Pancreas (tissue), 10 donors: ENCODE measurements around the gene EMP1. TPM values are rescaled to one million over a fixed set of nuclear protein-coding genes. Genes with fewer than 3 reads are reported as not detected.

ENCODE experiments used
- ATAC-seq, 4 donors: fragments of 200-7000 bp; cut with Tn5 transposase; one replicate each; pipeline versions ENCODE4 v1.8.0 to v1.9.1; 2020; ENCODE audit warnings: mild to moderate bottlenecking in 4 of 4, moderate library complexity in 4 of 4
- DNase-seq, 6 donors: peaks; one replicate each; pipeline ENCODE4 v3.0.0-alpha.2; 2020
- FAIRE-seq: peaks from 2 replicates; lab custom pipeline; 2012; peaks lifted over from hg19 to GRCh38; lab: Jason Lieb, UNC
- H3K27ac ChIP-seq, 4 donors: fragments of 200-600 bp; sonication (generic); 1 replicate in 3 of 4; 2 replicates in 1 of 4; pipeline versions ENCODE4 v1.5.0 to v1.8.0; 2020
- H3K27me3 ChIP-seq, 4 donors: fragments of 200-600 bp; one replicate each; pipeline ENCODE4 v1.8.0; 2021
- H3K36me3 ChIP-seq, 3 donors: fragments of 200-600 bp; sonication (generic) in 1 of 3; one replicate each; pipeline versions ENCODE4 v1.5.0 to v1.8.0; 2020 to 2021
- H3K4me1 ChIP-seq, 3 donors: fragments of 200-600 bp; one replicate each; pipeline ENCODE4 v1.8.0; 2021
- H3K4me3 ChIP-seq, 4 donors: fragments of 200-600 bp; sonication (generic) in 2 of 4; one replicate each; pipeline versions ENCODE4 v1.5.0 to v1.8.0; 2020 to 2021
- H3K9me3 ChIP-seq, 4 donors: fragments of 200-600 bp; one replicate each; pipeline ENCODE4 v1.8.0; 2021
- CTCF ChIP-seq, 4 donors: fragments of 200-600 bp; sonication (generic) in 3 of 4; IDR thresholded peaks; one replicate each; pipeline versions ENCODE4 v1.5.0 to v1.8.0; 2021; ENCODE audit warnings: antibody characterized with exemption in 4 of 4
- WGBS, 2 donors: extraction: QIAGEN DNeasy Blood & Tissue Kit; methylation state at CpG; one replicate each; pipeline ENCODE4 v1.1.7; 2013; 5-methylcytosine and 5-hydroxymethylcytosine counted together
- intact Hi-C, 3 donors: fragments of 100-400 bp; cut with DNase I; formaldehyde crosslinking; loops; one replicate each; pipeline versions ENCODE4 v1.11.1 to v1.14.2; 2022
- polyA plus RNA-seq, 2 donors: library from polyadenylated mRNA; stranded (reverse); fragments of 200-250 nt; gene quantifications; one replicate each; pipeline ENCODE4 v1.2.3, GENCODE V29; 2013
- total RNA-seq, 6 donors: library from RNA; stranded (reverse); fragmentation: NEBNext Ultra II Directional in 4 of 6; extraction: Animal tissue kit (Norgen Biotek cat#: 25700) in 4 of 6; gene quantifications; one replicate each; pipeline versions ENCODE4 v1.2.1 to v1.2.4, GENCODE V29; 2021 to 2023
- donor health status: healthy with polysubstance abuse.
- donor health status: DM: no; HTN: no; CAD: no; lungs with moderate emphysema.
- donor health status: DM: no; HTN: no; CAD: no.
- donor health status: control.
- donor health status: control.
- donor health status: Bipolar disorder and iron deficiency.
- donor health status: DM: yes; HTN: yes; CAD: no.
- donor health status: DM: no; HTN: no; CAD: no.
- donor health status: DM: no; HTN: no; CAD: no.
- donor health status: DM: yes; HTN: yes; CAD: no.

The EMP1 gene
- total and polyA plus RNA-seq, 8 donors, result 5.8 to 43.4 (median 18.7) TPM

- H3K27ac ChIP-seq, result no peak overlapping the region
- intact Hi-C loops, result no loop called here
- H3K27me3 ChIP-seq, result no peaks in the 10 kb centered on the region
- no peaks in the 10 kb centered on the region for H3K4me1 ChIP-seq
- TF ChIP-seq CTCF (IDR thresholded peaks at IDR 0.05), result no peak
- no peak for DNase-seq
- no peak overlapping the region for H3K4me3 ChIP-seq
- no peaks in the 10 kb centered on the region for H3K36me3 ChIP-seq
- no peak for FAIRE-seq
- WGBS, 2 donors, result 91 to 92% methylated on average over 1 of the region's 1 CpG
- no peak for ATAC-seq
- no peaks in the 10 kb centered on the region for H3K9me3 ChIP-seq
Observed at GRCh38 chr12:13152281-13152680, 44.2 kb upstream of the EMP1 start.

- no peak for TF ChIP-seq CTCF (IDR thresholded peaks at IDR 0.05)
- DNase-seq (no peak), FAIRE-seq (no peak), ATAC-seq (no peak)
- Histone ChIP-seq H3K36me3 (no peaks in the 10 kb centered on the region), H3K4me1 (no peaks in the 10 kb centered on the region), H3K9me3 (no peaks in the 10 kb centered on the region), H3K27me3 (no peaks in the 10 kb centered on the region), H3K4me3 (no peak overlapping the region), H3K27ac (no peak overlapping the region)
- WGBS, 2 donors, result 76 to 85% methylated on average over 6 of the region's 6 CpGs
- intact Hi-C loops, result no loop called here
Observed at GRCh38 chr12:13152756-13153155, 43.8 kb upstream of the EMP1 start.

GRCh38 chr12:13153180-13153579 is 43.3 kb upstream of the EMP1 start:
- Histone ChIP-seq H3K27ac (no peak overlapping the region), H3K36me3 (no peaks in the 10 kb centered on the region), H3K9me3 (no peaks in the 10 kb centered on the region), H3K4me1 (no peaks in the 10 kb centered on the region), H3K27me3 (no peaks in the 10 kb centered on the region), H3K4me3 (no peak overlapping the region)
- DNase-seq (no peak), FAIRE-seq (no peak), ATAC-seq (no peak)
- WGBS, 2 donors, result 65 to 72% methylated on average over 7 of the region's 7 CpGs
- intact Hi-C loops, result no loop called here
- no peak for TF ChIP-seq CTCF (IDR thresholded peaks at IDR 0.05)

- Histone ChIP-seq H3K4me3 (no peak overlapping the region), H3K27me3 (no peaks in the 10 kb centered on the region), H3K36me3 (no peaks in the 10 kb centered on the region), H3K4me1 (no peaks in the 10 kb centered on the region), H3K9me3 (no peaks in the 10 kb centered on the region), H3K27ac (no peak overlapping the region)
- TF ChIP-seq CTCF (IDR thresholded peaks at IDR 0.05), result no peak
- ATAC-seq (peak in 1 of 4 donors; percentile 23), DNase-seq (no peak), FAIRE-seq (no peak)
- 41 to 49% methylated on average over 3 of the region's 3 CpGs for WGBS, 2 donors
- intact Hi-C loops, result no loop called here
Observed at GRCh38 chr12:13154027-13154538, 42.4 kb upstream of the EMP1 start.

- intact Hi-C loops, result no loop called here
- TF ChIP-seq CTCF (IDR thresholded peaks at IDR 0.05), result no peak
- ATAC-seq (no peak), DNase-seq (no peak), FAIRE-seq (no peak)
- Histone ChIP-seq H3K4me3 (no peak overlapping the region), H3K36me3 (no peaks in the 10 kb centered on the region), H3K4me1 (no peaks in the 10 kb centered on the region), H3K27me3 (no peaks in the 10 kb centered on the region), H3K27ac (no peak overlapping the region), H3K9me3 (no peaks in the 10 kb centered on the region)
Observed at GRCh38 chr12:13154831-13155230, 41.7 kb upstream of the EMP1 start.
